ENCODE data around the gene SLC7A9.

SLC7A9 gene

GRCh38 chr19:32902448-32902847 is 32.9 kb upstream of the SLC7A9 start:
- no peak for TF ChIP-seq CREB1 (IDR thresholded peaks at IDR 0.05; ENCODE audit: low read depth)
- no peak for TF ChIP-seq CEBPB (IDR thresholded peaks at IDR 0.05)
- no peak for TF ChIP-seq FOXM1 (IDR thresholded peaks at IDR 0.05; ENCODE audit: borderline replicate concordance, low read depth)
- no peak for TF ChIP-seq RAD21 (IDR thresholded peaks at IDR 0.05; ENCODE audit: low read depth)
- TF ChIP-seq TCF12 (IDR thresholded peaks at IDR 0.05; ENCODE audit: low read depth): no peak
- TF ChIP-seq TEAD4 (IDR thresholded peaks at IDR 0.05): no peak
- TF ChIP-seq MAX (IDR thresholded peaks at IDR 0.05): no peak
- no peak for TF ChIP-seq USF1 (IDR thresholded peaks at IDR 0.05)
- TF ChIP-seq REST (IDR thresholded peaks at IDR 0.05; ENCODE audit: low read depth): no peak
- no peak for TF ChIP-seq EP300 (IDR thresholded peaks at IDR 0.05; ENCODE audit: borderline replicate concordance)
- no peak for TF ChIP-seq EGR1 (IDR thresholded peaks at IDR 0.05)
- no peak for TF ChIP-seq NFIC (IDR thresholded peaks at IDR 0.05)
- TF ChIP-seq YY1 (IDR thresholded peaks at IDR 0.05; ENCODE audit: low read depth): no peak
- no peak for TF ChIP-seq TAF1 (IDR thresholded peaks at IDR 0.05; ENCODE audit: low read depth)
- no peak for TF ChIP-seq ZBTB7A (IDR thresholded peaks at IDR 0.05; ENCODE audit: low read depth)

- TF ChIP-seq MAX (IDR thresholded peaks at IDR 0.05) (no peak), TEAD4 (IDR thresholded peaks at IDR 0.05) (no peak), CREB1 (IDR thresholded peaks at IDR 0.05; ENCODE audit: low read depth) (no peak), RAD21 (IDR thresholded peaks at IDR 0.05; ENCODE audit: low read depth) (no peak), TCF12 (IDR thresholded peaks at IDR 0.05; ENCODE audit: low read depth) (no peak), REST (IDR thresholded peaks at IDR 0.05; ENCODE audit: low read depth) (no peak), YY1 (IDR thresholded peaks at IDR 0.05; ENCODE audit: low read depth) (no peak), NFIC (IDR thresholded peaks at IDR 0.05) (no peak), EP300 (IDR thresholded peaks at IDR 0.05; ENCODE audit: borderline replicate concordance) (no peak), EGR1 (IDR thresholded peaks at IDR 0.05) (no peak), FOXM1 (IDR thresholded peaks at IDR 0.05; ENCODE audit: borderline replicate concordance, low read depth) (no peak)
Observed at GRCh38 chr19:32901504-32902161, 32.1 kb upstream of the SLC7A9 start.

- TF ChIP-seq REST (IDR thresholded peaks at IDR 0.05; ENCODE audit: low read depth) (no peak), EP300 (IDR thresholded peaks at IDR 0.05; ENCODE audit: borderline replicate concordance) (no peak), EGR1 (IDR thresholded peaks at IDR 0.05) (no peak), CEBPB (IDR thresholded peaks at IDR 0.05) (no peak)
Observed at GRCh38 chr19:32896516-32897214, 27.1 kb upstream of the SLC7A9 start.

GRCh38 chr19:32895384-32895783 is 25.8 kb upstream of the SLC7A9 start:
- no peak for TF ChIP-seq EGR1 (IDR thresholded peaks at IDR 0.05)
- TF ChIP-seq FOXM1 (IDR thresholded peaks at IDR 0.05; ENCODE audit: borderline replicate concordance, low read depth): no peak
- TF ChIP-seq TEAD4 (IDR thresholded peaks at IDR 0.05): no peak
- TF ChIP-seq MAX (IDR thresholded peaks at IDR 0.05): no peak
- no peak for TF ChIP-seq YY1 (IDR thresholded peaks at IDR 0.05; ENCODE audit: low read depth)
- no peak for TF ChIP-seq CREB1 (IDR thresholded peaks at IDR 0.05; ENCODE audit: low read depth)
- no peak for TF ChIP-seq RAD21 (IDR thresholded peaks at IDR 0.05; ENCODE audit: low read depth)
- no peak for TF ChIP-seq NFIC (IDR thresholded peaks at IDR 0.05)
- TF ChIP-seq TCF12 (IDR thresholded peaks at IDR 0.05; ENCODE audit: low read depth): no peak
- TF ChIP-seq EP300 (IDR thresholded peaks at IDR 0.05; ENCODE audit: borderline replicate concordance): no peak
- no peak for TF ChIP-seq ZBTB7A (IDR thresholded peaks at IDR 0.05; ENCODE audit: low read depth)
- no peak for TF ChIP-seq REST (IDR thresholded peaks at IDR 0.05; ENCODE audit: low read depth)
- TF ChIP-seq TAF1 (IDR thresholded peaks at IDR 0.05; ENCODE audit: low read depth): no peak
- TF ChIP-seq CEBPB (IDR thresholded peaks at IDR 0.05): no peak
- no peak for TF ChIP-seq USF1 (IDR thresholded peaks at IDR 0.05)

All from Ishikawa (cell line).